ENCODE results near the gene FARS2. TPM values are rescaled to one million over a fixed set of nuclear protein-coding genes. Genes with fewer than 3 reads are reported as not detected.

Gene FARS2
- total RNA-seq, 2 donors from 2014 or later: 16.2 to 18.3 TPM

- no peaks in the 10 kb centered on the region for H3K36me3 ChIP-seq (ENCODE audit: control insufficient read depth, insufficient read depth, low read length)
- H3K4me1 ChIP-seq (ENCODE audit: control insufficient read depth, insufficient read depth, low read length): no peaks in the 10 kb centered on the region
- H3K4me1 Mint-ChIP-seq: no peaks in the 10 kb centered on the region
- H3K36me3 Mint-ChIP-seq (ENCODE audit: low read depth): no peaks in the 10 kb centered on the region
- no peaks in the 10 kb centered on the region for H3K9me3 Mint-ChIP-seq
- no peaks in the 10 kb centered on the region for H3K27me3 ChIP-seq (ENCODE audit: control insufficient read depth, insufficient read depth, low read length, poor library complexity, severe bottlenecking)
- TF ChIP-seq CTCF (conservative IDR thresholded peaks at IDR 0.05): no peak
- H3K27me3 Mint-ChIP-seq (ENCODE audit: insufficient read depth): peaks cover 2% of the 10 kb centered on the region
- 93 to 100% methylated on average over 1 to 3 of the region's 3 CpGs for WGBS, 2 experiments (ENCODE audit: insufficient coverage in 1 of 2, insufficient read length in 1 of 2)
- no peak overlapping the region for H3K27ac Mint-ChIP-seq
- H3K4me3 ChIP-seq (ENCODE audit: low read length): no peak overlapping the region
- no peak overlapping the region for H3K4me3 Mint-ChIP-seq
- H3K9me3 ChIP-seq (ENCODE audit: control insufficient read depth, low read length): no peaks in the 10 kb centered on the region
- no peak overlapping the region for H3K27ac ChIP-seq (ENCODE audit: low read depth, low read length)
- no peak for DNase-seq
- no peak overlapping the region for H3K9ac ChIP-seq (ENCODE audit: extremely low read depth, low read length, poor library complexity, severe bottlenecking)
These were observed 260.0 kb downstream of the FARS2 start for GRCh38 chr6:5521322-5521721.

GRCh38 chr6:5522147-5522546 is 260.8 kb downstream of the FARS2 start:
- H3K4me1 ChIP-seq (ENCODE audit: control insufficient read depth, insufficient read depth, low read length): no peaks in the 10 kb centered on the region
- H3K9me3 Mint-ChIP-seq: no peaks in the 10 kb centered on the region
- no peaks in the 10 kb centered on the region for H3K4me1 Mint-ChIP-seq
- H3K4me3 Mint-ChIP-seq: no peak overlapping the region
- H3K4me3 ChIP-seq (ENCODE audit: low read length): no peak overlapping the region
- H3K36me3 ChIP-seq (ENCODE audit: control insufficient read depth, insufficient read depth, low read length): no peaks in the 10 kb centered on the region
- no peaks in the 10 kb centered on the region for H3K27me3 ChIP-seq (ENCODE audit: control insufficient read depth, insufficient read depth, low read length, poor library complexity, severe bottlenecking)
- no peak overlapping the region for H3K9ac ChIP-seq (ENCODE audit: extremely low read depth, low read length, poor library complexity, severe bottlenecking)
- H3K9me3 ChIP-seq (ENCODE audit: control insufficient read depth, low read length): no peaks in the 10 kb centered on the region
- peaks cover 2% of the 10 kb centered on the region for H3K27me3 Mint-ChIP-seq (ENCODE audit: insufficient read depth)
- no peak overlapping the region for H3K27ac Mint-ChIP-seq
- no peaks in the 10 kb centered on the region for H3K36me3 Mint-ChIP-seq (ENCODE audit: low read depth)
- no peak for TF ChIP-seq CTCF (conservative IDR thresholded peaks at IDR 0.05)
- no peak for DNase-seq
- H3K27ac ChIP-seq (ENCODE audit: low read depth, low read length): no peak overlapping the region

- H3K4me1 ChIP-seq (ENCODE audit: control insufficient read depth, insufficient read depth, low read length): no peaks in the 10 kb centered on the region
- no peaks in the 10 kb centered on the region for H3K4me1 Mint-ChIP-seq
- no peaks in the 10 kb centered on the region for H3K36me3 Mint-ChIP-seq (ENCODE audit: low read depth)
- TF ChIP-seq CTCF (conservative IDR thresholded peaks at IDR 0.05): no peak
- H3K9ac ChIP-seq (ENCODE audit: extremely low read depth, low read length, poor library complexity, severe bottlenecking): no peak overlapping the region
- H3K27me3 Mint-ChIP-seq (ENCODE audit: insufficient read depth): peaks cover 2% of the 10 kb centered on the region
- H3K9me3 ChIP-seq (ENCODE audit: control insufficient read depth, low read length): no peaks in the 10 kb centered on the region
- WGBS, 2 experiments (ENCODE audit: insufficient coverage in 1 of 2, insufficient read length in 1 of 2): 88 to 100% methylated on average over 2 of the region's 2 CpGs
- no peak overlapping the region for H3K4me3 ChIP-seq (ENCODE audit: low read length)
- no peak overlapping the region for H3K27ac ChIP-seq (ENCODE audit: low read depth, low read length)
- H3K36me3 ChIP-seq (ENCODE audit: control insufficient read depth, insufficient read depth, low read length): no peaks in the 10 kb centered on the region
- H3K9me3 Mint-ChIP-seq: no peaks in the 10 kb centered on the region
- DNase-seq: no peak
- H3K4me3 Mint-ChIP-seq: no peak overlapping the region
- H3K27me3 ChIP-seq (ENCODE audit: control insufficient read depth, insufficient read depth, low read length, poor library complexity, severe bottlenecking): no peaks in the 10 kb centered on the region
- H3K27ac Mint-ChIP-seq: no peak overlapping the region
These were observed 262.8 kb downstream of the FARS2 start for GRCh38 chr6:5524110-5524509.
